IMR-90 (cell line): ENCODE data around the gene TLR1.

Source experiments
- CEBPB ChIP-seq: IDR thresholded peaks from 2 replicates; pipeline ENCODE4 v1.6.1; 2012; ENCODE audit warnings: low read depth, low read length, improper control_type of control experiment
- CTCF ChIP-seq: conservative IDR thresholded peaks from 2 replicates; pipeline ENCODE4 v1.5.1; 2012; ENCODE audit warnings: mild to moderate bottlenecking, low read depth, low read length, improper control_type of control experiment
- MXI1 ChIP-seq: IDR thresholded peaks from 2 replicates; pipeline ENCODE4 v1.6.1; 2012; ENCODE audit warnings: low read depth, mild to moderate bottlenecking, low read length, moderate library complexity, borderline replicate concordance
- POLR2A ChIP-seq: IDR thresholded peaks from 2 replicates; pipeline ENCODE4 v1.6.1; 2012; ENCODE audit warnings: mild to moderate bottlenecking, low read depth, low read length
- RAD21 ChIP-seq: IDR thresholded peaks from 2 replicates; pipeline ENCODE4 v1.6.1; 2012; ENCODE audit warnings: low read length, improper control_type of control experiment
- RCOR1 ChIP-seq: IDR thresholded peaks from 2 replicates; pipeline ENCODE4 v1.6.1; 2012; ENCODE audit warnings: mild to moderate bottlenecking, low read length, improper control_type of control experiment; ENCODE audit not compliant: insufficient replicate concordance
- RFX5 ChIP-seq: IDR thresholded peaks from 2 replicates; pipeline ENCODE4 v1.8.0; 2012; ENCODE audit warnings: low read depth, mild to moderate bottlenecking, low read length, moderate library complexity
- TF ChIP-seq, protein P1 (sequence below): fragments of 150-350 bp; IDR thresholded peaks from 2 replicates; pipeline ENCODE4 v1.6.1; 2017; ENCODE audit warnings: mild to moderate bottlenecking, antibody characterized with exemption, low read length, low read depth

- TF ChIP-seq POLR2A (no peak), CTCF (no peak), MXI1 (no peak), RCOR1 (no peak), CEBPB (no peak), RAD21 (no peak), RFX5 (no peak)
- TF ChIP-seq, protein P1, sequence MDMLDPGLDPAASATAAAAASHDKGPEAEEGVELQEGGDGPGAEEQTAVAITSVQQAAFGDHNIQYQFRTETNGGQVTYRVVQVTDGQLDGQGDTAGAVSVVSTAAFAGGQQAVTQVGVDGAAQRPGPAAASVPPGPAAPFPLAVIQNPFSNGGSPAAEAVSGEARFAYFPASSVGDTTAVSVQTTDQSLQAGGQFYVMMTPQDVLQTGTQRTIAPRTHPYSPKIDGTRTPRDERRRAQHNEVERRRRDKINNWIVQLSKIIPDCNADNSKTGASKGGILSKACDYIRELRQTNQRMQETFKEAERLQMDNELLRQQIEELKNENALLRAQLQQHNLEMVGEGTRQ: no peak
These were observed 27.1 kb upstream of the TLR1 start for GRCh38 chr4:38831653-38832052.
